IPS DF 6.9 (cell line): ENCODE data around the gene TNS3.
"Not testable (repeated sequence)": the region's sequence is repeated elsewhere in the genome, so short reads cannot be mapped to it uniquely, and the experiment has no call there.

Experiments
- DNase-seq: peaks from one replicate; pipeline ENCODE4 v3.0.0-alpha.2; 2013; ENCODE audit warnings: low read depth, low spot score
- H3K27ac ChIP-seq: one replicate; pipeline ENCODE4 v1.5.1; 2013; ENCODE audit warnings: low read length, control low read depth
- H3K27me3 ChIP-seq: 2 replicates; pipeline ENCODE4 v1.6.1; 2013; ENCODE audit warnings: mild to moderate bottlenecking, low read length; ENCODE audit not compliant: control insufficient read depth, insufficient read depth
- H3K36me3 ChIP-seq: 2 replicates; pipeline ENCODE4 v1.6.1; 2013; ENCODE audit warnings: low read length; ENCODE audit not compliant: control insufficient read depth, insufficient read depth
- H3K4me1 ChIP-seq: 2 replicates; pipeline ENCODE4 v1.6.1; 2013; ENCODE audit warnings: low read length; ENCODE audit not compliant: control insufficient read depth, insufficient read depth
- H3K4me3 ChIP-seq: 2 replicates; pipeline ENCODE4 v1.5.1; 2013; ENCODE audit warnings: mild to moderate bottlenecking, low read length
- H3K9me3 ChIP-seq: 2 replicates; pipeline ENCODE4 v1.6.1; 2013; ENCODE audit warnings: low read length, inconsistent platforms; ENCODE audit not compliant: control insufficient read depth, insufficient read depth
- WGBS: extraction: QIAGEN DNeasy Blood & Tissue Kit; methylation state at CpG from one replicate; pipeline ENCODE4 v1.1.7; 2013; ENCODE audit warnings: mixed read lengths, missing lambda C conversion rate; ENCODE audit not compliant: insufficient read length, insufficient coverage; 5-methylcytosine and 5-hydroxymethylcytosine counted together

The TNS3 gene

GRCh38 chr7:47474937-47475879 lies 106.7 kb downstream of the TNS3 start:
- no peak overlapping the region for H3K27ac ChIP-seq
- no peak for DNase-seq
- peaks cover 19% of the 10 kb centered on the region for H3K4me1 ChIP-seq
- H3K36me3 ChIP-seq = no peaks in the 10 kb centered on the region
- no peaks in the 10 kb centered on the region for H3K9me3 ChIP-seq
- 100% methylated on average over 4 of the region's 24 CpGs for WGBS
- H3K4me3 ChIP-seq = no peak overlapping the region
- H3K27me3 ChIP-seq = peaks cover 5% of the 10 kb centered on the region

GRCh38 chr7:47474211-47474936 lies 107.5 kb downstream of the TNS3 start:
- no peaks in the 10 kb centered on the region for H3K36me3 ChIP-seq
- peaks cover 15% of the 10 kb centered on the region for H3K4me1 ChIP-seq
- WGBS = 100% methylated on average over 2 of the region's 2 CpGs
- H3K9me3 ChIP-seq = no peaks in the 10 kb centered on the region
- no peak for DNase-seq
- no peaks in the 10 kb centered on the region; the same call in 1 of the 2 replicates for H3K27me3 ChIP-seq
- no peak overlapping the region for H3K27ac ChIP-seq
- H3K4me3 ChIP-seq = no peak overlapping the region

- WGBS = no CpG with 5 or more reads among the region's 6 CpGs
- Histone ChIP-seq H3K4me3 (no peak overlapping the region), H3K27ac (no peak overlapping the region), H3K36me3 (no peaks in the 10 kb centered on the region), H3K9me3 (no peaks in the 10 kb centered on the region), H3K27me3 (no peaks in the 10 kb centered on the region; the same call in 1 of the 2 replicates), H3K4me1 (peaks cover 15% of the 10 kb centered on the region)
- DNase-seq = no peak
Measured at GRCh38 chr7:47473499-47474210, 108.3 kb downstream of the TNS3 start.

- Histone ChIP-seq H3K9me3 (no peaks in the 10 kb centered on the region), H3K27ac (no peak overlapping the region), H3K27me3 (no peaks in the 10 kb centered on the region; the same call in 1 of the 2 replicates), H3K36me3 (no peaks in the 10 kb centered on the region), H3K4me3 (no peak overlapping the region), H3K4me1 (peaks cover 15% of the 10 kb centered on the region)
- WGBS = no CpG with 5 or more reads among the region's 19 CpGs
- no peak for DNase-seq
Measured at GRCh38 chr7:47472444-47473157, 109.3 kb downstream of the TNS3 start.

GRCh38 chr7:47471831-47472230 lies 110.1 kb downstream of the TNS3 start:
- no peak for DNase-seq
- no peak overlapping the region for H3K27ac ChIP-seq
- H3K36me3 ChIP-seq = no peaks in the 10 kb centered on the region
- H3K4me3 ChIP-seq = no peak overlapping the region
- no peaks in the 10 kb centered on the region; the same call in 1 of the 2 replicates for H3K27me3 ChIP-seq
- no CpG with 5 or more reads among the region's 3 CpGs for WGBS
- no peaks in the 10 kb centered on the region for H3K9me3 ChIP-seq
- peaks cover 15% of the 10 kb centered on the region for H3K4me1 ChIP-seq

- Histone ChIP-seq H3K9me3 (no peaks in the 10 kb centered on the region), H3K27me3 (no peaks in the 10 kb centered on the region; the same call in 1 of the 2 replicates), H3K4me3 (no peak overlapping the region), H3K36me3 (no peaks in the 10 kb centered on the region), H3K4me1 (peaks cover 15% of the 10 kb centered on the region), H3K27ac (no peak overlapping the region)
- no peak for DNase-seq
- WGBS = no CpG with 5 or more reads among the region's 9 CpGs
Measured at GRCh38 chr7:47471358-47471703, 110.6 kb downstream of the TNS3 start.

- peaks cover 15% of the 10 kb centered on the region for H3K4me1 ChIP-seq
- no peaks in the 10 kb centered on the region for H3K36me3 ChIP-seq
- H3K9me3 ChIP-seq = no peaks in the 10 kb centered on the region
- no peak overlapping the region for H3K27ac ChIP-seq
- no peaks in the 10 kb centered on the region; the same call in 1 of the 2 replicates for H3K27me3 ChIP-seq
- WGBS = no CpG with 5 or more reads among the region's 13 CpGs
- H3K4me3 ChIP-seq = no peak overlapping the region
- peak; percentile 71 for DNase-seq
Measured at GRCh38 chr7:47470567-47471357, 111.1 kb downstream of the TNS3 start.

- no CpG with 5 or more reads among the region's 5 CpGs for WGBS
- not testable (repeated sequence) for H3K4me1 ChIP-seq, H3K27ac ChIP-seq, H3K27me3 ChIP-seq, H3K36me3 ChIP-seq, H3K9me3 ChIP-seq, DNase-seq, H3K4me3 ChIP-seq
Measured at GRCh38 chr7:47469846-47470245, 112.1 kb downstream of the TNS3 start.

- Histone ChIP-seq H3K27ac (no peak overlapping the region), H3K9me3 (no peaks in the 10 kb centered on the region), H3K36me3 (no peaks in the 10 kb centered on the region), H3K4me1 (peaks cover 8% of the 10 kb centered on the region), H3K4me3 (no peak overlapping the region), H3K27me3 (no peaks in the 10 kb centered on the region; the same call in 1 of the 2 replicates)
- DNase-seq = no peak
- WGBS = no CpG with 5 or more reads among the region's 4 CpGs
Measured at GRCh38 chr7:47466832-47467231, 115.1 kb downstream of the TNS3 start.
